ENCODE results near the gene OR7D4.

DNA sequence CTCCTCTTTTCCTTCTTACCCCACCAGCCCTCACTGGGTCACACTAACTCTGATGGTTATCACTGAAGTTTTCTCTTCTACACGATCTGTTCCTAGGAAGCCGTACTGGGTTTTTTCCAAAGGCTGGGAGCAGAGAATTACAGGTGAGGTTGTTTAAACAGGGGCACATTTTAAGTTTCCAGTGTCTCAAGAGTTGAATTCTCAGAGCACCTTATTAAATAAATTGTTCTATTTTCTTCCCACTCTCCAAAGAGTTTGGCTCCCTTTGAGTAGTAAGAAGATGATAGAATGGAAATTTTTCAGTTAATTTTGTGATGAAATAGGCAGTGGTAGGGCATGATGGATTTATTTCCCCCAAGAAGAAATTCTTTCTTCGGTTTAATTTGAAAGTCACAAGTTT is at the start of gene OR7D4:
- TF ChIP-seq POLR2A (IDR thresholded peaks at IDR 0.05), result no peak
- TF ChIP-seq, protein P1, sequence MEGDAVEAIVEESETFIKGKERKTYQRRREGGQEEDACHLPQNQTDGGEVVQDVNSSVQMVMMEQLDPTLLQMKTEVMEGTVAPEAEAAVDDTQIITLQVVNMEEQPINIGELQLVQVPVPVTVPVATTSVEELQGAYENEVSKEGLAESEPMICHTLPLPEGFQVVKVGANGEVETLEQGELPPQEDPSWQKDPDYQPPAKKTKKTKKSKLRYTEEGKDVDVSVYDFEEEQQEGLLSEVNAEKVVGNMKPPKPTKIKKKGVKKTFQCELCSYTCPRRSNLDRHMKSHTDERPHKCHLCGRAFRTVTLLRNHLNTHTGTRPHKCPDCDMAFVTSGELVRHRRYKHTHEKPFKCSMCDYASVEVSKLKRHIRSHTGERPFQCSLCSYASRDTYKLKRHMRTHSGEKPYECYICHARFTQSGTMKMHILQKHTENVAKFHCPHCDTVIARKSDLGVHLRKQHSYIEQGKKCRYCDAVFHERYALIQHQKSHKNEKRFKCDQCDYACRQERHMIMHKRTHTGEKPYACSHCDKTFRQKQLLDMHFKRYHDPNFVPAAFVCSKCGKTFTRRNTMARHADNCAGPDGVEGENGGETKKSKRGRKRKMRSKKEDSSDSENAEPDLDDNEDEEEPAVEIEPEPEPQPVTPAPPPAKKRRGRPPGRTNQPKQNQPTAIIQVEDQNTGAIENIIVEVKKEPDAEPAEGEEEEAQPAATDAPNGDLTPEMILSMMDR (IDR thresholded peaks at IDR 0.05 in 4 of 5, conservative IDR thresholded peaks at IDR 0.05 in 1 of 5), result no peak
